Stimulated activated CD8-positive, alpha-beta memory T cell treated with anti-CD3 and anti-CD28 coated beads, Interleukin-15, amount 100 ng/mL, for 1 hour (primary cell): ENCODE results near the gene TBCEL.
"Not testable (repeated sequence)": the region's sequence is repeated elsewhere in the genome, so short reads cannot be mapped to it uniquely, and the experiment has no call there.

Experiments used
- DNase-seq: peaks from one replicate; pipeline ENCODE4 v3.0.0-alpha.2; 2020; ENCODE audit warnings: low read depth

The TBCEL gene

DNA sequence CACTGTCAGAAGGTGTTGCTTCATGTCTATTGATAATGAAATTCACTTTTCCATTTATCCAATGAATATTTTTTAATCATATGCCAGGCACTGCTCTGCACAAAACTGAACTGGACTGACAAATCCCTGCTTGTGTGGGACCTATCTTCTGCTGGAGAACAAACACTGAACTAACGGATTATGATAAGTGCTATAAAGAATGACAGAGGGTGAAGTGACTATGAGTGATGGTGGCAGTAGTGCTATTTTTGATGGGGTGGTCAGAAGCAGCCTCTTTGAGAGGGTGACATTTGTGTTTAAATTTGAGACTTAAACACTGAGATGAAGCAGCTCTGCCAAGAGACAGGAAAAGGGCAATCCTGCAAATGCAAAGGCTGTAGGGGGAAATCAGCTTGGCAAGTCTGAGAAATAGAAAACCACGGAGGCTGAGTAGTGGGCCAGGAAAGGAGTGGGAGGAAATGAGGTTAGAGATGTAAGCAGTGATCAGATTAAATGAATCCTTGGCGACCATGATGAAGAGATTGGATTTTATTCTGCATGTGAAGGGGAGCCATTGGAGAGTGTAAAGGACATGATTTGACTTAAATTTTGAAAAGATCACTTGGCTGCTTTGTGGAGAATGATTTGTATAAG, 6.0 kb downstream of the TBCEL start:
- DNase-seq = no peak

DNA sequence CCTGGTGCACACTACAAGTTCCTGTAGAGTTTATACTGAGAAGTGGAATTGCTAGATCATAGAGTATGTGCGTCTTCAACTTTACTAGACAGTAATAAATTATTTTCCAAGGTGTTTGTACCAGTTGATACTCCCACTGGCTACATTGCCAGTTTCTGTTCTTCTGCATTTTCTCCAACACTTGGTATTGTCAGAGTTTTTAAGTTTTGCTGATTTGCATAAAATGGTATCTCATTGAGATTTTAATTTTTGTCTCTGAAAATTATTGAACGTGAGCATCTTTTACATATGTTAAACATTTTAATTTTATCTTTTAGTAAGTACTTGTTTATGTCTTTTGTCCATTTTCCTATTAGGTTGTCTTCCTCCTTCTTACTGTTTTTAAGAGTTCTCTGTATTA, 7.3 kb downstream of the TBCEL start:
- DNase-seq = no peak

DNA sequence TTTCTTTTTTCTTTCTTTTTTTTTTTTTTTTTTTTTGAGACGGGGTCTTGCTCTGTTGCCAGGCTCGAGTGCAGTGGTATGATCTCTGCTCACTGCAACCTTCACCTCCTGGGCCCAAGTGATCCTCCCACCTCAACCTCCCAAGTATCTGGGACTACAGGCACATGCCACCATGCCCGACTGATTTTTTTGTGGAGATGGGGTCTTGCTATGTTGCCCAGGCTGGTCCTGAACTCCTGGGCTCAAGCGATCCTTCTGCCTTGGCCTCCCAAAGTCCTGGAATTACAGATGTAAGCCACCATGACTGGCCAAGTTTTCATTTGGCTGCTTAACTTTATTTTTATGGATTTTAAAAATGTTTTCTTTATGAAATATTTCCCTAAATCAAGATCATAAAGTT, 7.7 kb downstream of the TBCEL start:
- DNase-seq = not testable (repeated sequence)

DNA sequence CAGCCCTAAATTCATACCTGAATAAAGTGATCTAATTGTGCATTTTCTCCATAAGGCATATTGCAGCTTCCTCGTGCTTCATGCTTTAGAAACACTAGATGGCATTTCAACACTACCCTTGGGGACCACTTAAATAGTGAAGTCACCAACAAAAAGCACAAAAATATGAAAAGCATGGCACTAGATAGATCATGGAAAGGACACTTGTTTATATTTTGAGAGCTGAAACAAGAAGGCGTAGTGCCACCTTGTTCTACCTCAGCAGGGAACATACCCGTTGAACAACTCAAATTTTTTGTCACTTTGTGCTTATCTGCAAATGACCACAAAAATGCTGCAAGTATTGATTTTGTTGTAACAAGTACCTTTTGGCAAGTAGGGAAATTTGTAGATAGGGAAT, 8.6 kb downstream of the TBCEL start:
- DNase-seq = no peak

DNA sequence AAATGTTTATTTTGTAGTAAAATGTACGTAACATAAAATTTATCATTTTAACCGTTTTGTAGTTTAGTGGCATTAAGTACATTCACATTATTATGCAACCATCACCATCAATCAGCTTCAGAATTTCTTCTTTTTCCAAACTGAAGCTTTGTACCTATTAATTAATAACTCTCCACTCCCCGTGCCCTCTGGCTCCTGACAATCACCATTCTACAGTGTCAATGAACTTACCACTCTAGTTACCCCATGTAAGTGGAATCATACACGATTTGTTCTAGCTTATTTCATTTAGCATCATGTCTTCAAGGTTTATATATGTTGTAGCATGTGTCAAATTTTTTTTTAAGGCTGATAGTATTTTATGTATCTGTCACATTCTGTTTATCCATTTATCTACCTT, 9.7 kb downstream of the TBCEL start:
- no peak for DNase-seq

DNA sequence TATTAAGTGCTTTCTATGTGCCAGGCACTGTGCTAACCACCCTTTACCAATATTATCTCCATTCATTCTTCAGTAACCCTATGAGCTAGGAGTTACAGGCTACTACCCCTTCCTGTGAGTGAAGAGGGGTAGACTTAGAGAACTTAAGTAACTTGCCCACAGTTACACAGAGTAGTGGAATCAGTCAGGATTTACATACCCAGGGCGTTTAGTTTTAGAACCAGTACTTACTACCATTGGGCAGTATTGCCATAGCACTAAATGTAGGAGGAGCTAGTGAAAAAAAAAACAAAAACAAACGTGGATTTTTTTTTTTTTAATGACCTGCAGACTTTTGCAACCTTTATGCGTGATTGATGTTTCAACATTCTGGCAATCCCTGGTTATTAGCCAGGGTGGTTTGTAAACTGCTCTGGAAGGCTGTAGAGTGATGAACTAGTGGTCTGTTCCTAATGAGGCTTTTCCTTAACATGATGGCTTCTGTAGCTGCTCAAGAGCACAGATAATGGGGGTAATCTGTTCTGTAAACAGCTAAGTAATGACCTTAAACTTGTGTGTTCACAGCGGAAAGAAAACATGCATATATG, 11.4 kb downstream of the TBCEL start:
- DNase-seq = no peak

DNA sequence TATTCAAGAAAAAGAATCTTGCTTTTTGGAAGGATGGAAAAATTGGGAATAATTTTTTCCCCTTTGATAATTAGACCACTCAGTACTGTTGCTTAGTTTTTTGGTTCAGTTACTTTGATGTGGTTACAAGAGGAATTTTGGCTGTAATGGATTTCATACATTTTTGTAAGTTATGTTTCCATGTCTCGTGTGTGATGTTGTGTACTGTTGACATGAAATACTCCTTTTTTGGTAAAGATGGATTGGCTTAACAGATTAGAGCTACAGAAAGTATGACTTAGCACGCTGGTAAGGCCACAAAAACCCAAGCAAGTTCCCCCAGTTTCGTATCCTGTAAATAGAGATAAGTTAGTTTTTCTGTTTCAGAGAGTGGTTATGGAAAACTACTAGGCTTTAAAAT, 11.9 kb downstream of the TBCEL start:
- no peak for DNase-seq

DNA sequence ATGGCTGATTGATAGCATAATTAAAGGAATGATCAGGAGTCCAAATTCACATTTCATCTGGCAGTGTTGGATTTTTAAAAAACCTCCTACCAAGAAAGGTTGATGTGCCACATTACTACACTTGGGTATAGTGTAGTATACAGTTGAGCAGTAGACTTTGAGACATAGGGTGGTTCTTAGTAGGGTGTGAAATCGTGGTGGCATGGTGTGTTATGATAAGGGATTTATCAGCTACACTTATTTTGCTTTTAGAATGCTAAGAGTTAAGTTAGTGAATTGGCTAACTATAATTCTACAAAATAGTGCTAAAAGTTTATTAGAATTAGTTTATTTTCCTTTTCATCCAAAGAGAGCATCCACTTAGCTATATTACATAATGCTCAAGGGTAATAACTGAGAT, 13.1 kb downstream of the TBCEL start:
- no peak for DNase-seq

DNA sequence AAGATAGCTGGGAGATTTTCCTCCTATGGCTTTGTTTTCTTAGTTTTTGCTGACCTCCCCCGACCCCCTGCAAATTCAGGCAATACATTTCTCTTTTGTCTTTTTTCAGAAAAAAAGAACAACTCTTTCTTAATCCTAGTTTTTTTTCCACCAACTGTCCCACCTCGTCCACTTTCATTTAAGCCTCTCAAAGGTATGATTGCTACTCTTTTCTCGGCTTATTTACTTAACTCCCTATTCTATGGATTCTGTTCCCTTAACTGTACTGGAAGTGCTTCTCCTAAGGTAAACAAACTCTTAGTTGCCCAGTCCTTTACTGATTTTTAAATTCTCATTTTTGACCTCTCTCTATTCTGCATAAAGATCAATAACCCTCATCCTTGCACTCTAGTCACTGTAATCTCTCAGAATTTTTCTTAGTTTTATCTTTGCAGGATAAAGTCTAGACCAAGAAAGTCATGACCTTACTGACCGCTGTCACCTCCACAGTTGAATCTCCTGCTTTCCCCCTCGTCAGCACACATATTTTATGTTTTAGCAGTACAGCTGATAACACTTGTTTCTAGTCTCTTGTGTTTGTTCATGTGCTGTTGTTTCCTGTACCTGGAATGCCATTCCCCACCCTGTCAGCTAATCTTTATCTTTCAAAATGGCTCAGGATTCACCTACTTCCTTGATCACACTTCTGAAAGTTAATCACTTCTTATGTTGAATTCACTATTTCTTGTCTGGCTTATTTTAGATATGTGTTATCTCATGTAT, 14.9 kb downstream of the TBCEL start:
- DNase-seq = no peak

DNA sequence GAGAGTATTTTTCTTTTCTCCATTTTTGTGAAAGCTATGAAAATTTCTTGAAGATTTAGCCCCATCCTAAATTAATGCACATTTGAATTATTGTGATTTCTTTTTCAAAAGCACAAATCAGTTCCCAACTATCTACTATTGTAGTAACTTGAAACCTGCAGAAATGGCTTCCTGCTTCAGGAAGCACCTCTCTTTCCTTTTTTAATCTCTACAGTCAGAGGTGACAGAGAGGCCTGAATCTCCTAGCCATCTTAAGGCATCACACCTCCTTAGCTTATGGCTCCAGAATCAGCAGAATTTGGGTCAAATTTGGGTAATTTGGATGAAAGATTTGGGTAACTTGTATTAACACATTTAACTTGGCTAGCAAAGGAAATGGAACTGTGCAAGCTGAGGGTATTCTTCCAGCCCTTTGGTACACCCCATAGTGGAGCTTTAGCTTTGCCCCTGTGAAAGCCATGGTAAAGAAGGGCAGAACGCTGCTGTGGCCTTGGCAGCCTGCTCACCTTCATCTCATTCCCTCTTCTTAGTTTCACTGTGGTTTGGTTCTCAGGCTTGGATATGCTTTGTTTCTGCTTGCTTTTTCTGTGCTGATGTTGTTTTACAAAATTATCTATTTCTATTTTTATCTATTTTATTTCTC, 16.2 kb downstream of the TBCEL start:
- no peak for DNase-seq

DNA sequence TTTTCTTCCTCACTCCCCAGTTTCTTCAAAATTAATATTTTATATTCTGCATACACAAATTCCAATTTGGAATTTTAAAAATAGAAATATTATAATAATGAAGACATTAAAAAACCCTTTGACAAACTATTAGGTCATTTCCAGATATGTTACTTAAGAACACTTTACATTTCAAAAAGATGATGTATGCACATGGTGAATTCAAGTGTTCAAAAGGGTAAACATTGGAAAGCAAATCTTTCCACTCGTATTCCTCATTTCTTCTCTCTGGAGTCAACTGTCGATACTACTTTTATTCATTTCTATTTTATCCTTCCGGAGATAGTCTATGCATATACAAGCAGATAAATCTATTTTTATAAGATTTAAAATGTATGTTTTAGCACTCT, 16.7 kb downstream of the TBCEL start:
- DNase-seq = no peak

DNA sequence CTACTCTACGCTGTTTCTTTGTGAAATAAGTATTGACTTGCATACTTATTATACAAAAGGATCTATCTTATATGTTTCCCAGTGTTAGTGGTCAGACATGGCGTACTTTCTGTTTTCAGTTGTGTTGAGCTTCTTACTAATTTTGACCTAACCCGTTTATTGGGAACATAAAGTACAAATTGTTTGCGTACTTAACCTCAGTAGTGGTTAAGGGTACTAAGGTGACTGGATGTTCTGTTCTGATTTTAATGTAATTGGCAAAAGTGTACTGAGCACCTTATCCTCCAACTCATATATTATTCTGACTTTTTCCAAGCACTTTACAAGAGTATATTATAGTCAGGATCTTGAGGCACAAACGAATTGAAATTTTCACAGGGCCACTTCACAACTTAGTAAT, 17.2 kb downstream of the TBCEL start:
- DNase-seq = no peak

DNA sequence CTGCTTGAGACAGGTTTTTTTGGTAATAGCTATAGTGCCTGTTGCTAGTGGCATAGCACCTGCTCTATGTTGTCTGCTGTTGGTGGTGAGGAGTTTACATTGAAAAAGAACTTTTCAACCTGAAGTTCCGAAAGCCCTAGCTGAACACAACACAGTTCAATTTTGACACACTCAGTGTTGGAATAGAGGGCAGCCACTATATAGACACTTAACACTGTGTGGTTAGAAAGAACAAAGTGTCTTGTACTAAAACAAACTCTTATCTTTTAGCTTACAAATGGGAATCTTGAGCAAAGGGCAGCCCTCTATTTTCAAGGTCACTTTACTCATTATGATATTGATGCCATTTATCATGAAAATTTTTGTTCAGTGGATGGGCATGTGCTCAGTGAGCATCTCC, 18.4 kb downstream of the TBCEL start:
- DNase-seq = no peak

DNA sequence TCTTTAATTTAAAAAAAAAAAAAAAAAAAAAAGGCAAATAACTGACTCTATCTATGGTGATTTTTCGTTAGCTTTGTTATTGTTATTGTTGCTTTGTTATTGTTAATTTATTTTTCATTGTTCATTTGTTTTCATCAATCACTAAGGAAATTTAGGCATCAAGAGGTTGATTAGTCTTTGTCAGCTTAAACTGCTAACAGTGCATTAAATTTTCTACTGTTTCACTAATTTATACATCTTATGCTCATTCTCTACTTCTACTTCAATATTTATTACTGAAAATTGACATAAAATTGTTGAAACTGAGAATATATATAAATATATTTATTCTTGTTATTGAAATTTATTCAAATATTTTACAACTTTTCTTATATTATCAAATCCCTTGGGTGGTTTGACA, 24.0 kb downstream of the TBCEL start:
- no peak for DNase-seq

DNA sequence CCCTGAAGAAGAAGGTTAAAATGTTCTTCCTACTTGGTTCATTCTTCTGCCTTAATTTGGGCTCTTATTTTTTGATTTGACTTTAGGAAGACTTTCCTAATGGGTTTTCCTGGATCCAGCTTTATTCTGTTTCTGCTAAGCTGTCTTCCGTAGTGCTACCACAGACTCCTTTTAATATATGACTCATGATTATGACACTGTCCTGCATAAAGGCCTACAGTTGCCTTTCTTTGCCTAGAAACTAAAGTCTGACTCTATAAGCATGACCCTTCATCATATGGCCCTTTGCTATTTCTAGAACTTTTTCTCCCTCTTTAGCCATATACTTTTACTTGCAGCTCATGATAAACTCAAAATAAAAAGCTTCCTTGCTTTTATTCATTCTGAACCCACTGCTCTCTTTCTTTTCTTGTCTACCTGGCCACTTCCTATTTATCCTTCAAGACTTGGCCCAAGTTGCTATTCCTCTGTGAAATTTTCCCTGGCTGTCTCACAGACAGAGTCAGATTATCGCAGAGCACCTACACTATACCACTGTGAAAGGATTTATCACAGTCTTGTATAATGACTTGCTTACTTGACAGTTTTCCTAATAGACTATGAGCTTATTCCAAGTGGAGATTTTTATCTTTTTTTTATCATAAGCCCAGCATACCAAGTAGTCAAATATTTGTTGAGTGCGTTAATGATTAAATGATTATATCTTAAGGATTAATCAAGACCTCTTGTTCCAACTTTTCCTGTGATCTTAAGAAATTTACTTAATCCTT, 24.7 kb downstream of the TBCEL start:
- DNase-seq = no peak

DNA sequence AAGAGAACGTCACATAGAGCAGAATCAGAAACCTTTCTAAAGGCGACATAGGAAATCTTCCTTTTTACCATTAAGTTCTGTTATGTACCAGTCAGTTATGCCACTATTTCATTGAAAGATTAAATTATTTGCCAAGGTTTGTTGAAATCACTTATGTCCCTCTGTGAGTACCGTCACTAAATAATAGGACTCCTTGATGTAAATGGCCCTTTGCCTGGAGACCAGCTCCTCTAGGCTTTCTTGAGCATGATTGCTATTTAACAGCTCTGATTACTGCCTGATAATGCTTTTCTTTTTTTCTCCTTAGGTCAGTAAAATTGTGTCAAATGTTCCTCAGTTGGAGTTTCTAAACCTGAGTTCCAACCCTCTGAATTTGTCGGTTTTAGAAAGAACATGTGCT, 29.3 kb downstream of the TBCEL start:
- no peak for DNase-seq

DNA sequence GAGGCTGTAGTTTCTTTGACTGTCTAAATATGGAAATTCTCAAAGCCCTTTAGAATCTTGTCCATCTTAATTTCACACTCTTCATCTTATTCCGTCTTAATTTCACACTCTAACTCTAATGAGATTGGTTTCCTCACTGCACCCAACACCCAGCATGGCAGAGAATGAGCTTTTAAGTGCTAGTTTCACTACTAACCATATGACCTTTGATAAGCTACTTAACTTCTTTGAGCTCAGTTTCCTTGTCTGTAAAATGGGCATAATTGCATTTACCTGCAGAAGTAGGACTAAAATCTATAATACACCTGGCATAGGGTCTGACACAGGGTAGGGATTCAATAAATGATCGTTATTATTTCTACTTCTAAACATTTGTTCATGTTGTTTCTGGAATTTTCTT, 30.4 kb downstream of the TBCEL start:
- DNase-seq = no peak

DNA sequence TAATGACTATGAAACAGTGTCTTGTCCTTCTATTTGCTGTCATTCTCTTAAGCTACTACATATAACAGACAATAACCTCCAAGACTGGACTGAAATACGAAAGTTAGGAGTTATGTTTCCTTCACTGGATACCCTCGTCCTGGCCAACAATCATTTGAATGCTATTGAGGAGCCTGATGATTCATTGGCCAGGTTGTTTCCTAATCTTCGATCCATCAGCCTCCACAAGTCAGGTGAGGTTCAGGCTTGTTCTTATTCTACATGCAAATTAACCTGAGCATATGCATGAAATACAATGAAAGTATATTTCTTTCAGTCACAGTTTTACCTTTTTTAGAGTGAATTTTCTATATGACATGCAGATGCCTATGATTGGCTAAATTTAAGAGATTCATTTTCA, 31.2 kb downstream of the TBCEL start:
- DNase-seq = no peak

DNA sequence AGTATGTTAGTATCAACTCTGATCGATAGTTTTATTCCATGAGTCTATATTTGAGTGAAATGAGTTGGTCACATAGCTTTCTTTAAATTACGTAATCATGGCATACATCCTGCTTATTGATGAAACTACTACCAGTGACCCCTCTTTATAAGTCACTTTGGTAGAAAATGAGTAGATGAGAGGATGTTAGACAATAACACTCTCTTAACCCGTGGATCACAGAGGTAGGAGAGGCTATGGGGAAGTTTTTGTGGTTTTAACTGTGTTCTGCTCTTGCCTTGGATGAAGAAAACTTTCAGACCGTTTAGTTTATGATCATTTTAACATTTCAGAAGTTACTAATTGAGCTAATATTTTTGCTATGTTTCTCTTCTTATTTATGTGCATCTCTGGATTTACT, 34.0 kb downstream of the TBCEL start:
- DNase-seq = no peak

DNA sequence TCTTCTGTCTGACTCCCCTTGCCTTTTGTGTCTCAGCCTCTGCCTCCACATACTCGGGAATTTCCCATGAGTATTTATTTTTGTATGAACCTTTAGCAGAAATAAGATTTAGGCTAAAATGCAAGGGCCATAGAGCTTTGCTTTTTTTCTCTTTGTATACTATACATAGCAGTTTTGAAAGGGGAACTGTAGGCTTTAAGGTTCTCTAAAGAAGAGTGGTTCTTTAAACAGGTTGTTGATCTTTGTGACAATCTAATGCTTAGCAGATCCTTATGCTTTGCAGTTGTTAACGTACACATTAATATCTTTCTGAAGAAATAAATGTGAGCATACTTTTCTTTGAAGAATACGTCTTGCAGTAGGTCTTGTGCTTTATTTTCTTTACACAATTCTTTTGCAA, 35.0 kb downstream of the TBCEL start:
- no peak for DNase-seq

DNA sequence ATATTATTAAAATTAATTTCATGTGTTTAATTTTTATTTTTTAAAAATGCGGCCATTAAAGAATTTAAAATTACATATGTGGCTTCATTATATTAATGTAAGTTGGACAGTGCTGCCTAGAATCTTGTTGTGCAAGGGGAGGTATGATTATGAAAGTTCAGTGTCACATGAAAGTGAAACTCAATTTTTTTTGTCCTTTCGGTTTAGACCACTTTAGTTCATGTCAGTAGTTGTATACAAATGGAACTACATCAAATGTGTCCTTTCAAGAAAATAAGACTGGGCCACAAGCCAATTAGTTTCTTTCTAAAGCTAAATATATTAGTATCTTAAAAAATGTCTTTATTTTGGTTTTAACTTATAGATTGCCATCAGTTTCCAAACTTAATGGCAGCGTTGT, 35.7 kb downstream of the TBCEL start:
- DNase-seq = no peak

DNA sequence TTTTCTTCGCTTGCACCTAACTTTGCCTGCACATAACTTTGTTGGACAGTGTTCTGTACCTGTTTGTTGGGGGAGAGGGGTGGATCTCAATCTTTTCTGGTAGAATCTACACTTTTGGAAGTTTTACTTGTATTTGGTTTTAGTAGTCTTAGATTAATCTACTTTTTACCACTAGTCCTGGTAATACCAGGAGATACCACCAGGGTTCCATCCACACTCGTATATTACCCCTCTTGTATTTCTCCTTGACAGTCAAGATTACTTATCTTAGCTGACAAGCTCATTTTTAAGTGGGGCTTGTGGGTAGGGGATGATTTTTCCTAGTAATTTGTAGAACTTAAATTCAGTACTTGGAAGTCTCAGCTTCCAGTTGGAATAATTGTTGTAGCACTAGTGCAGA, 39.8 kb downstream of the TBCEL start:
- no peak for DNase-seq

DNA sequence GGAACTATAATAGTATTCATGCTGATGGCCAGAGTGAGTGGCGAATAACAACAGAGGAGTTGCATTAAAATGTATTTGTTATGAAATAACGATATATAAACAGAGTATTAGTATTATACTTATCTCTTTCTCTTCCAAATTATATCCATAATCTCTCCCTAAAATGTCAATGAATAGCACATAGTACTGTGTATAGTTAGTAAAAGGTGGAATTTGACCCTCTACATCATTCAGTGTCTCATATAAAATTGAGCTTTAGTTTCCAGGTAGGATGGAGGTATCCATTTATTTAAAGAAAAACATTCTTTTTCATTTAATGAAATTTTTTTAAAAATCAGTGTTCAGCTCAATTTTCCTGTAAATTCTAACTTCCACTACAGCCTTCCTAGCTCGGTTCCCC, 42.7 kb downstream of the TBCEL start:
- DNase-seq = no peak
